Measurements from ENCODE around the gene SMYD4.
"Not testable (repeated sequence)": the region's sequence is repeated elsewhere in the genome, so short reads cannot be mapped to it uniquely, and the experiment has no call there.

The SMYD4 gene

GRCh38 chr17:1829592-1830257 lies at the start of gene SMYD4, which contains the start of gene RPA1:
SMYD4 (minus strand) TSS chr17:1829902; CDS start chr17:1827994, 1,908 bp downstream.
RPA1 (plus strand) TSS chr17:1830005; CDS start chr17:1830094, 89 bp downstream.
- DNase-seq = peak; percentile 88

GRCh38 chr17:1878419-1879121 lies 48.9 kb upstream of the SMYD4 start:
- no peak for DNase-seq

GRCh38 chr17:1875597-1875996 lies 45.9 kb upstream of the SMYD4 start:
- DNase-seq = no peak

- DNase-seq = peak; percentile 58
Measured at GRCh38 chr17:1873418-1873817, 43.7 kb upstream of the SMYD4 start.

- no peak for DNase-seq
Measured at GRCh38 chr17:1872976-1873375, 43.3 kb upstream of the SMYD4 start.

- peak; percentile 21 for DNase-seq
Measured at GRCh38 chr17:1872254-1872653, 42.6 kb upstream of the SMYD4 start.

GRCh38 chr17:1871756-1872155 lies 42.1 kb upstream of the SMYD4 start:
- DNase-seq = peak; percentile 74

- peak; percentile 74 for DNase-seq
Measured at GRCh38 chr17:1870592-1870991, 40.9 kb upstream of the SMYD4 start.

- DNase-seq = no peak
Measured at GRCh38 chr17:1868090-1868489, 38.4 kb upstream of the SMYD4 start.

- no peak for DNase-seq
Measured at GRCh38 chr17:1867307-1867706, 37.6 kb upstream of the SMYD4 start.

GRCh38 chr17:1865252-1866037 lies 35.7 kb upstream of the SMYD4 start:
- peak; percentile 78 for DNase-seq

- no peak for DNase-seq
Measured at GRCh38 chr17:1861391-1862010, 31.8 kb upstream of the SMYD4 start.

- DNase-seq = no peak
Measured at GRCh38 chr17:1860978-1861377, 31.3 kb upstream of the SMYD4 start.

- not testable (repeated sequence) for DNase-seq
Measured at GRCh38 chr17:1856462-1856861, 26.8 kb upstream of the SMYD4 start.

GRCh38 chr17:1853698-1854097 lies 24.0 kb upstream of the SMYD4 start:
- DNase-seq = no peak

- no peak for DNase-seq
Measured at GRCh38 chr17:1852327-1852726, 22.6 kb upstream of the SMYD4 start.

- DNase-seq = no peak
Measured at GRCh38 chr17:1847191-1847590, 17.5 kb upstream of the SMYD4 start.

- DNase-seq = no peak
Measured at GRCh38 chr17:1843947-1844346, 14.2 kb upstream of the SMYD4 start.

- no peak for DNase-seq
Measured at GRCh38 chr17:1839516-1839915, 9.8 kb upstream of the SMYD4 start.

- DNase-seq = peak; percentile 39
Measured at GRCh38 chr17:1834380-1835149, 4.9 kb upstream of the SMYD4 start.

- DNase-seq = peak; percentile 35
Measured at GRCh38 chr17:1830288-1830687, 586 bp upstream of the SMYD4 start.

- DNase-seq = no peak
Measured at GRCh38 chr17:1829216-1829591, 498 bp downstream of the SMYD4 start.

Data from CD4-positive, alpha-beta T cell treated with Interleukin-10 for 1 hour (primary cell).